Measurements from ENCODE around the gene HES7.

HES7 gene

DNA sequence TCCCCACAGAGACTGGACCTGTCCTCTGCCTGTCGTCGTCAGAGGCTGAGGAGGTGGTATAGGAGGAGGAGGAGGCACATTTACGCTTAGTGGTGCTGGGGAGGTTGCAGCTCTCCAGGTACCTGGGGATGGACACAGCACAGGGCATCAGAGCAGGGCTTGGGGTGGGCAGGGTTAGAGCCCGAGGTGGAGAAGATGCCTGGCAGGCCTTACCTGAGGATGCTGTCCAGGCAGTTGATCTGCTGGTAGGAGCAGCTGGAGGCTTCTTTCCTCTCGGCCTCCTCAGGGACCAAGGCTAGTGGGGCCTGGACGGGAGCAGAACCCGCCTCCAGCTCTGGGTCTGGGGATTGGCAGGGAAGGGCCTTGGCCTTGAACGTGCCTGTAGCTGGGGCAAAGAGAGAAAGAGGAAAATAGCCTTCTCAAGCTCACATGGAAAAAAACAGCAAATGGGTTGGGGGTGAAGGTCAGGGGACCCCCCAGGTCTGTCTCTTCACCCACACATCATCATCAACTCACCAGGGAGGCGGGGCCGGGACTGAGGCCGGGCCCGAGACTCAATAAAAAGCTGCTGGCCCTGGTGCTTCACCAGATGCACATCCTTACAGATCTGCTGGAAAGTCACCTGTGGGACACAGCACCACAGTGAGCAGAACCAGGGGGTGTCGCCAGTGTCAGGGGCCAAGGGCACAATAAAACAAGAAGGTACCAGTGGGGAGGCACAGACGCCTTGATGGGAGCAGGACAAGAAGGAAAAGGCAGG is 22.7 kb upstream of the HES7 start:
- H3K27ac ChIP-seq (ENCODE audit: low read depth, low read length, poor library complexity, severe bottlenecking): no peak overlapping the region
- H3K79me2 ChIP-seq (ENCODE audit: insufficient read depth, low read length): no peaks in the 10 kb centered on the region
- no peak overlapping the region for H3K4me2 ChIP-seq (ENCODE audit: low read length)
- H3K9ac ChIP-seq (ENCODE audit: low read length): no peak overlapping the region
- H3K4me3 ChIP-seq (ENCODE audit: low read depth, low read length, poor library complexity, severe bottlenecking): no peak overlapping the region
- no peak overlapping the region for H2AFZ ChIP-seq (ENCODE audit: low read length)
- no peaks in the 10 kb centered on the region for H3F3A ChIP-seq (ENCODE audit: insufficient read depth, low read length)
- H4K20me1 ChIP-seq (ENCODE audit: insufficient read depth, low read length): no peaks in the 10 kb centered on the region
- H3K36me3 ChIP-seq (ENCODE audit: insufficient read depth, low read length): peaks cover 46% of the 10 kb centered on the region
- no peaks in the 10 kb centered on the region for H3K9me2 ChIP-seq (ENCODE audit: low read depth, low read length)
- no peaks in the 10 kb centered on the region for H3K9me3 ChIP-seq (ENCODE audit: low read length)
- H3K27me3 ChIP-seq (ENCODE audit: insufficient read depth, low read length): no peaks in the 10 kb centered on the region
- TF ChIP-seq, protein P1, sequence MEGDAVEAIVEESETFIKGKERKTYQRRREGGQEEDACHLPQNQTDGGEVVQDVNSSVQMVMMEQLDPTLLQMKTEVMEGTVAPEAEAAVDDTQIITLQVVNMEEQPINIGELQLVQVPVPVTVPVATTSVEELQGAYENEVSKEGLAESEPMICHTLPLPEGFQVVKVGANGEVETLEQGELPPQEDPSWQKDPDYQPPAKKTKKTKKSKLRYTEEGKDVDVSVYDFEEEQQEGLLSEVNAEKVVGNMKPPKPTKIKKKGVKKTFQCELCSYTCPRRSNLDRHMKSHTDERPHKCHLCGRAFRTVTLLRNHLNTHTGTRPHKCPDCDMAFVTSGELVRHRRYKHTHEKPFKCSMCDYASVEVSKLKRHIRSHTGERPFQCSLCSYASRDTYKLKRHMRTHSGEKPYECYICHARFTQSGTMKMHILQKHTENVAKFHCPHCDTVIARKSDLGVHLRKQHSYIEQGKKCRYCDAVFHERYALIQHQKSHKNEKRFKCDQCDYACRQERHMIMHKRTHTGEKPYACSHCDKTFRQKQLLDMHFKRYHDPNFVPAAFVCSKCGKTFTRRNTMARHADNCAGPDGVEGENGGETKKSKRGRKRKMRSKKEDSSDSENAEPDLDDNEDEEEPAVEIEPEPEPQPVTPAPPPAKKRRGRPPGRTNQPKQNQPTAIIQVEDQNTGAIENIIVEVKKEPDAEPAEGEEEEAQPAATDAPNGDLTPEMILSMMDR (IDR thresholded peaks at IDR 0.05; ENCODE audit: low read length): no peak
- TF ChIP-seq EZH2 (IDR thresholded peaks at IDR 0.05; ENCODE audit: borderline replicate concordance, low read length): no peak
- peaks cover 9% of the 10 kb centered on the region for H3K4me1 ChIP-seq (ENCODE audit: insufficient read depth, low read length, severe bottlenecking)

- H3K36me3 ChIP-seq (ENCODE audit: insufficient read depth, low read length): peaks cover 52% of the 10 kb centered on the region
- H3K79me2 ChIP-seq (ENCODE audit: insufficient read depth, low read length): no peaks in the 10 kb centered on the region
- H3K4me1 ChIP-seq (ENCODE audit: insufficient read depth, low read length, severe bottlenecking): peaks cover 4% of the 10 kb centered on the region
- TF ChIP-seq EZH2 (IDR thresholded peaks at IDR 0.05; ENCODE audit: borderline replicate concordance, low read length): no peak
- TF ChIP-seq, protein P1 (IDR thresholded peaks at IDR 0.05; ENCODE audit: low read length): no peak
- no peak overlapping the region for H3K27ac ChIP-seq (ENCODE audit: low read depth, low read length, poor library complexity, severe bottlenecking)
- H3K9me3 ChIP-seq (ENCODE audit: low read length): no peaks in the 10 kb centered on the region
- no peaks in the 10 kb centered on the region for H3K27me3 ChIP-seq (ENCODE audit: insufficient read depth, low read length)
- no peaks in the 10 kb centered on the region for H3K9me2 ChIP-seq (ENCODE audit: low read depth, low read length)
- no peak overlapping the region for H3K9ac ChIP-seq (ENCODE audit: low read length)
- no peaks in the 10 kb centered on the region for H3F3A ChIP-seq (ENCODE audit: insufficient read depth, low read length)
- H3K4me3 ChIP-seq (ENCODE audit: low read depth, low read length, poor library complexity, severe bottlenecking): no peak overlapping the region
- no peak overlapping the region for H3K4me2 ChIP-seq (ENCODE audit: low read length)
- no peaks in the 10 kb centered on the region for H4K20me1 ChIP-seq (ENCODE audit: insufficient read depth, low read length)
- H2AFZ ChIP-seq (ENCODE audit: low read length): no peak overlapping the region
These were observed 21.9 kb upstream of the HES7 start for GRCh38 chr17:8145811-8146210.

DNA sequence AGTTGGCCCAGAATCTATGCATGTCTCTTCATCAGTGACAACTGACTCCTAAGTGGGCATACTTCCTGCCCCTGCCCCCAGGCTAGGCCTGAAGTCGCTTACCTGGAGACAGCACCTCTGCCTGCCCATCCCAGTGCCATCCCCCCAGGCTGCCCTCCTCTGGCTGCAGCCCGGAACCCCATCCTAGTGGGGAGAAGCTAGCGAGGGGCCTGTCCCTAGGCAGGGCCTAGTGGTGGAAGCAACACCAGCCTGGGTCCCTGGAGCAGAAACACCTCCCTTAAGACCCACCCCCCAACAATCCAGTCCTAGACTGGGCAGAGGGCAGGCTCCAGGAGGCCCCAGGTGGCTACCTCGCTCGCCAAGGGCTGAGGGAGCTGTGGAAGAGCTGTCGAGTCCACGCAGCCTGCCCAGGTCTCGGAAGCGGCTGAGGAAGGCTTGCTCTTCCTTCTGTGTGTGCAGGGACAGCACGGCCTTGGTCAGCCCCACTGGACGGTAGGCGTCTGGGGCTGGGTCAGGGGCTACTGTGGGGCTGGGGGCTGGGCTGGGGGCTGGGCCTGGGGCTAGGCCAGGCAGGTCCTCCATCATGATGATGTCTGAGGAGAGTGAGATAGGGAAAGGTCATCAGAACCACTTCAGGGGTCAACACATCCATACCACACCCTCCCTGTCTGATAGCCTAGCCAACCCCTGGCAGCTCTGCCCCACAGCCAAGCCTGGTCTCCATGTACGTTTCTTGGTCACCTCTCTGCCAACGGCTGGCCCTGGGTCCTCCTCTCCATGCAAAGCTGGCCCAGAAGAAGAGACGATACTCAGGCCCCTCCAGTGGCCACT is 20.7 kb upstream of the HES7 start:
- H3F3A ChIP-seq (ENCODE audit: insufficient read depth, low read length): no peaks in the 10 kb centered on the region
- H3K4me2 ChIP-seq (ENCODE audit: low read length): no peak overlapping the region
- H3K79me2 ChIP-seq (ENCODE audit: insufficient read depth, low read length): no peaks in the 10 kb centered on the region
- H2AFZ ChIP-seq (ENCODE audit: low read length): no peak overlapping the region
- no peak overlapping the region for H3K4me3 ChIP-seq (ENCODE audit: low read depth, low read length, poor library complexity, severe bottlenecking)
- no peaks in the 10 kb centered on the region for H3K4me1 ChIP-seq (ENCODE audit: insufficient read depth, low read length, severe bottlenecking)
- H4K20me1 ChIP-seq (ENCODE audit: insufficient read depth, low read length): no peaks in the 10 kb centered on the region
- H3K27me3 ChIP-seq (ENCODE audit: insufficient read depth, low read length): no peaks in the 10 kb centered on the region
- H3K9ac ChIP-seq (ENCODE audit: low read length): no peak overlapping the region
- no peak for TF ChIP-seq EZH2 (IDR thresholded peaks at IDR 0.05; ENCODE audit: borderline replicate concordance, low read length)
- TF ChIP-seq, protein P1 (IDR thresholded peaks at IDR 0.05; ENCODE audit: low read length): no peak
- no peaks in the 10 kb centered on the region for H3K9me2 ChIP-seq (ENCODE audit: low read depth, low read length)
- peaks cover 55% of the 10 kb centered on the region for H3K36me3 ChIP-seq (ENCODE audit: insufficient read depth, low read length)
- no peaks in the 10 kb centered on the region for H3K9me3 ChIP-seq (ENCODE audit: low read length)
- no peak overlapping the region for H3K27ac ChIP-seq (ENCODE audit: low read depth, low read length, poor library complexity, severe bottlenecking)

Measured in OCI-LY1 (cell line).